Eye (tissue), 1 donor: ENCODE data around the gene TASP1.
"Not testable (repeated sequence)": the region's sequence is repeated elsewhere in the genome, so short reads cannot be mapped to it uniquely, and the experiment has no call there.

Experiments
- DNase-seq: peaks from one replicate; pipeline ENCODE4 v3.0.0-alpha.2; 2015

Gene TASP1

GRCh38 chr20:13492001-13492481 lies 146.7 kb downstream of the TASP1 start:
- DNase-seq: peak; percentile 63

- no peak for DNase-seq
Observed at GRCh38 chr20:13487202-13487601, 151.5 kb downstream of the TASP1 start.

DNA sequence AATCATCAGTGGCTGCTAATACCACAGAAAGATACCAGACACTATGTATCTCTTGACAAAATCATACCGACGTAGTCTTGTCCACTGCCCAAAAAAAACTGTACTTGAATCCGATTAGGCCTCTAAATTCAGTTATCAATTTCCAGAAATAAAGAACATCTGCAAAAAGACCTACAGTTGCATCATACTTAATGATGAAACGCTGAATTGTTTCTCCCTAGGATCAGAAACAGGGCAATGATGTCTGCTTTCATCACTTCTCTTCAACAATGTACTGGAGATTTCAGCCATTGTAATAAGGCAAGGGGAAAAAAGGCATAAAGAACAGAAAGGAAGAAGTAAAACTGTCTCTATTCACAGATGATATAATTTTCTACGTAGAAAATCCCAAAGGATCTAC lies 152.0 kb downstream of the TASP1 start:
- no peak for DNase-seq

GRCh38 chr20:13485576-13485975 lies 153.2 kb downstream of the TASP1 start:
- DNase-seq: no peak

- not testable (repeated sequence) for DNase-seq
Observed at GRCh38 chr20:13485019-13485418, 153.7 kb downstream of the TASP1 start.

DNA sequence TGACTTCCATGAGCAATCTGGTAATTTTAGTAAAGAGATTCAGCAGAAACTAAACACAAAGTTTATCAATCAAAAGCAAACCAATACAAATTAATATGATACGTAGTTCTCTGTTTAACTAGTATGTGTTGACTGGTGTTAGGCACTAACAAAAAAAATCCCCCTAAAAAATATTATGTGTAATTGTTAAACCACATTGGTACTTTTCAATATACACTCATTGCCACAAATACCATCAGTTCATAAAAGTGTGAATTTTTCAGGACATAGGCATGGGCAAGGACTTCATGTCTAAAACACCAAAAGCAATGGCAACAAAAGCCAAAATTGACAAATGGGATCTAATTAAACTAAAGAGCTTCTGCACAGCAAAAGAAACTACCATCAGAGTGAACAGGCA lies 155.3 kb downstream of the TASP1 start:
- DNase-seq: not testable (repeated sequence)

DNA sequence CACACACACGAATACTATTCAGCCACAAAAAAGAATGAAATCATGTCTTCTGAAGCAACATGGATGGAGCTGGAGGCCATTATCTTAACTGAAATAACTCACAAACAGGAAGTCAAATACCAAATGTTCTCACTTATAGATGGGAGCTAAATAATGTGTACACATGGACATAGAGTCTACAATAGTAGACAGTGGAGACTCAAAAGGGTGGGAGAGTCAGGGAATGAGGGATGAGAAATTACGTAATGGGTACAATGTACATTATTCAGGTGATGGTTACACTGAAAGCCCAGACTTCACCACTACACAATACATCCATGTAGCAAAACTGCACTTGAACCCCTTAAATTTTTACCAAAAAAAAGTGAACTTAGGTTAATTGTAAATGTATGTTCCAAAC lies 160.4 kb downstream of the TASP1 start:
- no peak for DNase-seq

DNA sequence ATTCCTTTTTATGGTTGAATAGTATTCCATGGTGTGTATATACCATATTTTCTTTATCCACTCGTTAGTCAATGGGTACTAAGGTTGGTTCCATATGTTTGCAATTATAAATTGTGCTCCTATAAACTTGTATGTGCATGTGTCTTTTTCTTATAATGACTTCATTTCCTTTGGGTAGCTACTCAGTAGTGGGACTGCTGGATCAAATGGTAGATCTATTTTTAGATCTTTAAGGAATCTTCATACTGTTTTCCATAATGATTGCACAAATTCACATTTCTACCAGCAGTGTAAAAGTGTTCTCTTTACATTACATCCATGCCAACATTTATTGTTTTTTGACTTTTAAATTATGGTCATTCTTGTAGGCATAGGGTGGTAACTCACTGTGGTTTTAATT lies 164.3 kb downstream of the TASP1 start:
- DNase-seq: no peak

- no peak for DNase-seq
Observed at GRCh38 chr20:13469262-13469661, 169.5 kb downstream of the TASP1 start.

GRCh38 chr20:13468166-13468565 lies 170.6 kb downstream of the TASP1 start:
- no peak for DNase-seq

- DNase-seq: no peak
Observed at GRCh38 chr20:13464702-13465101, 174.0 kb downstream of the TASP1 start.

DNA sequence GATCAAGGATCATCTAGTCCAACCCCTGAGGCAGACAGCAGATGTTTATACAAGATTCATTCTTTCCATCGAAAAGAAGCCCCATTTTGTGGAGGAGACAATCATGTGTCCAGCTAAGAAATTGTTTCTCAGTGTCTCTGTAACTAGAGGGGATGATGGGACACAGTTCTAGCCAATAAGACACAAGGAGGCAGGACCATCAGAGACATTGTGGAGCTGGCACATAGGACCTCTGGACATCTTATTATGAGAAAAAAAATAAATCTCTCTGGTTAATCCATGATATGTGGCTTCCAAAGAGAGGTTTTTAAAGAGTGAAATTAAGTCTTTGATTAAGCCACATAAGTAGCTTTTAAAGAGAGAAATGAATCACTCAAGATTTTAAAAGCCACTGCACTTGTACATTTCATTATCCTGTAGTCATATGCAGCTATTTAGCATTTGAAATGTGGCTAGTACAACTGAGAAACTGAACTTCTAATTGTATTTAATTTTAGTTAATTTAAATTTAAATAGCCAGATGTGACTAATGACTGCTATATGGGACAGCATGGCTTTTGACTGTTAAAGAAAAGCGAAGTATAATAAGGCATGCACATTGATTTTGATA lies 176.8 kb downstream of the TASP1 start:
- no peak for DNase-seq

GRCh38 chr20:13458860-13459451 lies 179.8 kb downstream of the TASP1 start:
- peak; percentile 7 for DNase-seq

DNA sequence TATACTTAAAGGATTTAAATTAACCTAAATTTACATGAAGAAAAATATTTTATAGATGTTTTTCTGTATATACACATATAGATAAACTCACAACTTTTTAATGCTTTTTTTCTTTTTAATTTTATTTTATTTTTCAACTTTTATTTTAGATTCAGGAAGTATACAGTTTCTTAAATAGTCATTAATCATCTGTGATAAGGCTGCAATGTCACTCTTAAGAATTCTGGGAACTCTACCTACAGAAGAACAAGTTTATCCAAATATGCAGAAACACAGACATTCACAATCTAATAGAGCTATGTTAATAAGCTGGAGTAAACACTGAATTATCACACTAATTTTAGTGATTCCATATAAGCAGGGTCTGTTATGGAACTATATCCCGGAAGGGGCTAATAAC lies 181.2 kb downstream of the TASP1 start:
- no peak for DNase-seq

GRCh38 chr20:13455713-13456112 lies 183.0 kb downstream of the TASP1 start:
- no peak for DNase-seq

GRCh38 chr20:13453367-13453766 lies 185.4 kb downstream of the TASP1 start:
- DNase-seq: no peak

DNA sequence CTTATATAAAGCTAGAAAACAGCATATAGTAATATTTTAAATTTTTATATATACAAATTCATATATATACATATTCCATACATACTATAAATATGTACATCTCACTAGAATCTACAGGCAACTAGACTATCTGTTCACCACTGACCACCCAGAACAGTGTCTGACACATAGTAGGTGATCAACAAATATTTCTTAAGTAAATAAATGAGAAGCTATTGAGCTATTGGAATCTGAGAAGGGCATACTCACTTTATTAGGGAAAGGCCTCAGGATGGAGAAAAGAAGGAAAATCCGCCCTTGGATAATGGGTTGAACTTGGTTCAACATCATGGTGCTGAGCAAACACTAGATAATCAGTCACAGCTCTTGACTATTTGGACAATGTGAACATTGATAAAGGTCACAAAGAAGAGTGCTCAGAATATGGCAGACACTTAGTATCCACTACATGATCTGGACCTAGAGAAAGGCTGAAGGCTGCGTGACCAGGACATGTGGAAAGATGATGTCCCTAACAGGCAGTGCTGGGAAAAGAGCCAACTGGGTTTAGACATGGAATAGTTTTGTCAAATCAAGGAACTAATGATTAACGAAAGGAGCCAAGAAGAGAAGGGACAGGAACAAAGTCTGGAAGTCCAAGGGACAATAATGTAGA lies 186.1 kb downstream of the TASP1 start:
- DNase-seq: no peak

DNA sequence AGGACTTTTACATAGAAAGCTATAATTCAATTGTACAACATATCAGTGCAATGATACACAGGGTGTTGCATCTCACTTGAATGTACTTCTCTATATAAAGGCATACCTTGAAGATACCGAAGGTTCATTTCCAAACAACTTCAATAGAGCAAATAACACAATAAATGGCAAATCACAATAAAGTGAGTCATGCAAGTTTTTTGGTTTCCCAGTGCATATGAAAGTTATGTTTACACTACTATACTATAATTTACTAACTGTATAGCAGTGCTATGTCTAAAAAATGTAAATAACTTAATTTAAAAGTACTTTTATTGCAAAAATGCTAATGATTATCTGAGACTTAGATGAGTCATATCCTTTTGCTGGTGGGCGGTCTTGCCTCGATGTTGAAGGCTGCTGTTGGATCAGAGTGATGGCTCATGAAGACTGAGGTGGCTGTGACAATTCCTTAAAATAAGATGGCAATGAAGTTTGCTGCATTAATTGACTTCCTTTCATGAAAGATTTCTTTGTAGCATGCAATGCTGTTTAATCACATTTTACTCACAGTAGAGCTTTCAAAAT lies 188.8 kb downstream of the TASP1 start:
- DNase-seq: no peak

DNA sequence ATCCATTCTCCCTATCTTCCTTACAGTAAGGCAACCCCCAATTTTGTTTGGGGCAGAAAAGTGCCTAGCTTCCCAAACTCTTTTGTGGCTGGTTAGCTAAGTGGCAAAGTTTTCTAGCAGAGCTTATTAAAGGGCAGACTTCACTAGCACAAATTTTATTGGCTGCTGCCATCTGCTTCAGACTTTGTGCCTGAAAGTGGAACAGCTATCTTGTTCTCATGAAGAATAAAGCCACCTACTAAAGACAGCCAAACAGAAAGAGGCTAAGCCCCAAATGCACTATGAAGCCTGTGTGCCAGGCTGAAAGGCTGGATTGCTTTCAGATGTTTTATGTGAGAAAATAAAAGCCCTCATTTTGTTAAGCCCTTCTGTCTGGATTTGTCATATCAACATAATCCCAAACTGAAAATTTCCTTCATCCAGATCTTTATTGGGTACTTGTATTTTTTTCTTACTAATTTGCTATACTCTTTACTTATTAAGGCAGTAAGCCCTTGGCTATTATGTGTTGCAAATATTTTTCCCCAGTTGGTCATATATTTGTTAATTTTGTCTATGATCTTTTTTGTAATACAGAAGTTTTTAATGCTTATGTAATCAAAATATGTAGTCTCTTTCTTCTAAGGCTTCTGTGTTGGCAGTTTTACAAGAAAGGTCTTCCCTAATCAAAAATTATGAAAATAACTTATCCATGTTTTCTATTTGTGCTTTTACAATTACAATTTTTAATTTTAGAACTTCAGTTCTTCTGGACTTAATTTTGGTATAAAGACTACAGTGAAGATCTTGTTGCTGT lies 191.1 kb downstream of the TASP1 start:
- DNase-seq: no peak

DNA sequence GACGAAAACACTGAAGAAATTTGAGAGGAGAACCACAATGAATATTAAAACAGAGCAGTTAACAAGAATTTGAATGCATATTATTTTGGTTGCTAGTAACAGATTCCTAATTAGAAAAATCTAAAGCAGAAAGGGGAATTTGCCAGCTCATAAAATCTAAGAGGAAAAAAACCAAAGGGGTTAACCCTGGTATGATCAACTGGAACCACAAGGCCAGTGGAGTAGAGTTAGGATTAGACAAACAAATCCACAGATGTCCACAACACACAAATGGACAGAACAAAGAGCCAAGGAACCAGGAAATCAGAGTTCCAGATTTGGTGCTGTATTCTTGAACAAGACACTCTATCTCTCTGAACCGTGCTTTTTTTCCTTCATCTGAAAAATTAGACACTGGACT lies 195.0 kb downstream of the TASP1 start:
- no peak for DNase-seq

- DNase-seq: no peak
Observed at GRCh38 chr20:13442986-13443385, 195.7 kb downstream of the TASP1 start.

DNA sequence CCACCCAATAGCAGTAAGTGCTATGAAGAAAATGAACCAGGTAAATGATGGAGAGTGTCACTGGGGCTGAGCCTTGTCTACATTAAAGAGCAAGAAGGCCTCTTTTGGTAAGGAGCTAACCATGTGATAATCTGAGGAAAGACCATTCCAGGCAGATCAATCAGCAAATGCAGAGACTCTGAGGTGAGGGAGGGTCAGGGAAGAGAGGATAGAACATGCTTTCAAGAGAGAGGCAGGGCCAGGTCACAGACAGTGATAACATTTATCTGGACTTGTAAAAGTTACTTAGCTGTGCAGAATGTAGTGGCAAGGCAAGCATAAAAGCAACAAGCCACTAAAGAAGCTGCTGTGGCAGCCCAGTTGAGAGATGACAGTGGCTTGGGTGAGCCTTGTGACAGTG lies 197.3 kb downstream of the TASP1 start:
- DNase-seq: no peak

- DNase-seq: no peak
Observed at GRCh38 chr20:13436530-13436929, 202.2 kb downstream of the TASP1 start.
